Left kidney (tissue), 2 donors: Measurements from ENCODE around the gene PPP1R9B. TPM values are rescaled to one million over a fixed set of nuclear protein-coding genes. Genes with fewer than 3 reads are reported as not detected.

Source experiments
- DNase-seq: peaks from one replicate; pipeline ENCODE4 v3.0.0-alpha.2; 2013
- polyA plus RNA-seq: library from polyadenylated mRNA; unstranded; fragments of 120-200 nt; gene quantifications from one replicate; pipeline ENCODE4 v1.2.1, GENCODE V29; 2013; ENCODE audit not compliant: insufficient read length

The PPP1R9B gene
- polyA plus RNA-seq, 1 donor, result 45.1 TPM

DNA sequence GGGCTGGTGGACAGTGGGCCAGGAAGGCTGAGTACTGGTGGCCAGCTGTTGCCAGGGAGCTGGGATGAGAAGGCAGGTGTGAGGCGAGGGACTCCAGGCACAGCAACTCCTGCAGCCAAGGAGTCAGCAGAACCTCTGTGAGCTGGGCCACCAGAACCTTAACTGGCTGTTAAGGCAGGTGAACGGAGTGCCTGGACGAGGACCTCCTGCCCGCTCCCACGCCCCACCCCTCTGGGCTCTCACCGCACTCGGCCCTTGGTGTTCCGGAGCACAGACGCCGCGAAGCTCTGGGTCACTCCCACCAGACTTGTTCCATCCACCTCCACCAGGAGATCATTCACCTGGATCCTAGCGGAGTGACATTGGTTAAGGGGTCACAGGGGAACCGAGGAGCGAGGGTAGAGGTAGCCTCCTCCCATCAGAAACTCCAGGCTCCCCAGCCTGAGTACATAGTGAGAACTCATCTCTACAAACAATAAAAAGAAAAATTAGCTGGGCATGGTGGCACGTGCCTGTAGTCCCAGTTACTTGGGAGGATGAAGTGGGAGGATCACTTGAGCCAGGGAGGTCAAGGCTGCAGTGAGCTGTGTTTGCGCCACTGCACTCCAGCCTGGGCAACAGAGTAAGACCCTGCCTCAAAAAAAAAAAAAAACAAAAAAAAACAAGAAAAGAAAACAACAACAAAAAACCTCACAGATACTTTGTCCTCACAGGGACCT, 9.3 kb downstream of the PPP1R9B start:
- DNase-seq, result no peak

DNA sequence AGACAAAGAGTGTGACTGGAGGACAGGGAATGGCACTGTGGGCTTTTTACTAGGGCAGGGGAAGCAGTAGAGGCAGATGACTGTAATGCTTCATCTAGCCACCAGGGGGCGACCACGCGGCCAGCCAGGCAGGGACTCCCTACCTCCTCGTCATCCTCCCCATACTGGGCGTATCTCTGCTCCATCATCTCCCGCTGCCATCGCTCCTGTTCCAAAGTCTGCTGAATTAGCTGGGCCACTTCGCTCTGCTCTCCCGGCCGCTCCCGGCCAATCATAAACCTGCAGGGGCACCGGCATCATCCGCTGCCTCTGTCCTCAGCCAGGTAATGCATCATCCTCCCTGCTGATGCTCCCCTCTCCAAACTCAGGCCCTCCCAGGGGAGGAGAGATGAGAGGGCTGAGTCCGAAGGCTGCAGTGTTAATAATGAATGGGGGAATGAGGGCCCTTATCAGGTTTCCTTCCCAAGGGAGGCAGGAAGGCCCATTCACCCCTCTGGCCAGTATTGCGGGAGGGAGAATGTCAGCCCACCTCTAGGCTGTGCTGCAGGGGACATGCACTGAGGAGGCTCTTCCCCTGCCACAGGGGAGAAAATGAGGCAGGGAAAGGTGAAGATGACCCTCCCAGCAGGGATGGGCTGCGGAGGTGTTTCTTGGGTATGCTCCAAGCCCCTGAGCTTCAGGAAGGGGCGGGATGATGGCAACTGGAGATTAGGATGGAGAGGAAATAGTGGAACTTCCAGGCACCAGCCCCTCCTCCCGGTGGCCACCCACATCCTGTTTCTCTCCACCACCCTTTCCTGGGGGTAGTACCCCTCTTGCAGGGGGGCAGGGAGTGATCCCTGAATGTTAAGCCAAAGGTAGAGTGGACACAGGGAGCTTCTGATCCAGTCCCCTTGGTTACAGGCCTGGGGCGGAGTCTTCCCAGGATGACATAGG, 10.3 kb downstream of the PPP1R9B start:
- DNase-seq, result no peak

DNA sequence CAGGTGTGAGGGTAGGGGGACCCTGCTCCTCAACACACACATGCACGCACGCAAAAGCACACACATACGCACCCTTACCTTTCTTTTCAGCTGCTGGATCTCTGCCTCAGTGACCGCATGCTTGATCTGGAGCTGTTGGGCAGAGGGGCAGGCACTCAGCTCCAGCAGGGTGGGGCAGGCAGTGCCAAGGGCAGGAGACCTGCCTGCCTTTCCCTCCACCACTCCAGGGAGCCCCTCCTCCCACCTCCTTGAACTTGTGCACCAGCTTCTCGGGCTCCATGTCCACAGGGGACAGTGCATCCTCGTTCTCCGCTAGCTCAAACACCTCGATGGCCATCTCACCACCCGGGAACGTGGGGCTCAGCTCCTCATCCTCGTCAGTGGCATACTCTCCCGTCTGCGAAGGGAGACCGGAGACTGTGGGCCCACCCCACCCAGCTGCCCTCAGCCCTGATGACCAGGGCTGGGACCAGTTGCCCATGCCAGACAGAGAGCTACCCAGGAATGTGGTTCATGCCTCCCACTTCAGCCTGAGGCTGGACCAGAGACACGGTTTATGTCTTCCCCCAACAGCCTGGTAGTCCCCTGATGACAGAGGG, 11.2 kb downstream of the PPP1R9B start:
- no peak for DNase-seq

DNA sequence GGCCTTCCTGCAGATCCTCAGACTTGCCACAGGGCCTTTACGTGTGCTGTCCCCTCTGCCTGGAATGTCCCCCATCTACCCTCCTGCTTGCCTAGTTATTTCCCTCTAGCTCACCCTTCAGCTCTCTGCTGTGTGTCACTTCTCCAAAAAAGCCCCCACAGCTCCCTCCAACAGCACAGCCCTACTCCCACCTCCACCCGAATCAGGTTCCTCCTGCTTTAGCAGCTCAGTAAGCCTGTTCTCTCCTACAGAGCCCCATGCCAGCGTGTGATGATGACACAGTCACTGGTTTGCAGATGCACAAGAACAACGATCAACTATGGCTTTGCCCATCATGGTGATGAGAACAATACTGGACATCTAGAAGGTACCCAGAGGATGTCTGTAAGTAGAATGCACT, 13.4 kb downstream of the PPP1R9B start:
- no peak for DNase-seq

DNA sequence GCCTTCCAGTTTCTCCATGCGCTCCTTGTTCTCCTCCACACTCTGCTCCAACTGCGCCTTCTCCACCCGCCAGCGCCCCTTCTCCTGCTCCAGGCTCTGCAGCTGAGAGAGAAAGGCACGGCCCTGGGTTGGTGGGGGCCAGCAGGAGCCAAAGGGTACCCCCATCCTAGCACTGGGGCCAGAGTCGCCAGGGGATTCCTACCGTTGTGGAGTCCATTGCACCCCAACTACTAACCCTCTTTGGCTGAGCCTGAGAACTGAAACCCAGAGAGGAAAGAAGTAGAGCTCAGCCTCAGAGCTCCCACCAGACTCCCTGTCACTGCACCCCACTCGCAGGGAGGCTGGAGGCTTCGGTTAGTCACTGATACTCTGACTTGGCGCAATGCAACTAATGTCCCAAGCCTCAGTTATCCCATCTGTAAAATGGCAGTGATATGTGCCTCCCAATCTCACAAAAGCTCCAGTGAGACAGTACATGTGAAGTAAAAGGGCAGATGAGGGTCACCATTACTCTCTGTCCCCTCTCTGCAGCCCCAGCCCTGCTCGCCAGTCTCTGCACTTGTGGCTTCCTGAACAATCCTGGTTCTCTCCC, 14.3 kb downstream of the PPP1R9B start:
- DNase-seq, result no peak

DNA sequence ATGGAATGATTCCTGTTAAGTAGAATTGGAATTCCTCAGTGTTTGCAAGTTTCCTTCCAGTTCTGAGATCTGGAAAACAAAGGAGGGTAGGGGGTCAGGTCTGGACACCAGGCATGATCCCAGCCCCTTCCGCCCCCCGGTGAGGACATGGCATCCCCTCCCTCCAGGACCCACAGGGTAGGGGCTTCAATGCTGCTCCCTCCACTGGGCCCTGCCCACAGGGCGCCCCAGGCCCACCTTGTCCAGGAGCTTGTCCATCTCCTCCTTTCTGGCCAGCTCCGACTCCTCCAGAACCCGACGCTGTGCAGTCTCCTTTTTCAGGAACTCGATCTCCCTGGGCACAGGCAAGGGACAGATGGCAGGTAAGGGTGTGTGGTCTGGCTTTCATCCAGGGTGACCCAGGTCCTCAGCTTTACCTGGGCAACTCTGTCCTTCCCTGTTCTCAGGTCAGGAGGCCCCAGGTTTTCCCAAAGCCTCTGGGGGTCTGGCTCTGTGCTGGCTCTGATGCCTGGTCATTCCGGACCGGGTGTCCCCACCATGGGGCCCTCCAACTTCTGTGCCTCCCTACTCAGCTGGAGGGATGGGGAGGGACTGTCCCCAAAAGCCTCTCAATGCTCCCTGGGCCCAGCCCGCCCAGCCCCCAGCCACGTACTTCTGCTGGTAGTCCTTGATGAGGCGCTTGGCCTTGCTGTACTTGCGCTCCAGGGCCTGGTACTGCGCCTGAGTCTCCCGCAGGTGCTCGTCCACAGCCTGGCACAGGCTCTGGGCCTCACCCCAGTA, 15.0 kb downstream of the PPP1R9B start:
- no peak for DNase-seq

DNA sequence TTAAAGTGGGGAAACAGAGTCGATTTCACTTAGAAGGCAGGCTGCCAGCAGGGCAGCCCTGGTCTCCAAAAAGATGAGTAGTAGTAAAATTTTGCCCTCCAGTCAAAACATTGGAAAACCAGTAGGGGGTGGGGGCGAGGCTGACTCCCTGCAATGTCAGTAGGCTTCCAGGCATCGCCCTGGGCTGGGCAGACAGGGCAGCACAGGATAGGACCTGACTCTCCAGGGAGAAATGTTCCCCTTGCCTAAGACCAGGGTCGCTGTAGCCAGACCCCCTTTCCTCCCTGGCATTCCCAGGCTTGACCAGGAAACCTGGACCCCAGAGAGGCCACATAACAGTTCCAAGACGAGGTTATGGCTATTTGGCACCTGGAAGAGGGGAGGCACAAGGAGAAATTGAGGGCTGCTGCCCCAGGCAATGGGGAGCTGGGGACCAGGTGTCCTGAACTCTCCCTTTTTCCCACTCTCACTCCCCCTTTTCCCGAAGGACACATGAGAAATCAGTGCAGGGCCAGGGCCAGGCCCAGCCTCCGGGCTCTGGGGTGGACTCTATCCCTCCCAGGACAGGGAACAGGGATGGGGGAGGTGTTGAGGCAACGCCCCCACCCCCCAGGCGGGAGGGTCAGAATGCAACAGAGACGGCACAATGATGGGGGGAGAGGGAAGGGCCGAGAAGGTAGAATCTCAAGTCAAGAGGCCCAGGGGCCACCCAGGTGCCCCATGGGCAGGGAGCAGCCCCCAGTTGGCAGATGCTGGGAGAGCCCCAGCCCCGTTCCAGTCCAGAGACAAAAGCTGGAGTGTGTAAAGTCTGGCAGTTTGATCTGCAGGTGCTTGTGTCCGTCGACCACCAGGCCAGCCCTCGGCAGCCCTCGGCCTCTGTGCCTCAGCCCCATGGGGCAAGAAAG, 16.0 kb downstream of the PPP1R9B start:
- no peak for DNase-seq

DNA sequence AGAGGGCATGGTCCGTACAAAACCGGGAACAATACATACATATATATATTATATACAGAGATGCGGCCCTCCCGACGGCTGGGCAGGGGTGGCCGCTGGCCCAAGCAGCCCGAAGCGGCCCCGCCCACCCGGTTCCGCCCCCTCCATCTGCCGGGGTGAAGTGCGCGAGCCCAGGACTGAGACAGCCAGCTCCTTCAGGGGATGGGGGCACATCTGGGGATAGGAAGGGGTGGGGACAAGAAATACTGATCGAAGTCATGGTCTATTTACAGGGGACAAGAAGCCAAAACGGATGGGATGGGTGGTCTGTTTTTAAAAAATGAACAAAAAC, 16.7 kb downstream of the PPP1R9B start:
- no peak for DNase-seq

DNA sequence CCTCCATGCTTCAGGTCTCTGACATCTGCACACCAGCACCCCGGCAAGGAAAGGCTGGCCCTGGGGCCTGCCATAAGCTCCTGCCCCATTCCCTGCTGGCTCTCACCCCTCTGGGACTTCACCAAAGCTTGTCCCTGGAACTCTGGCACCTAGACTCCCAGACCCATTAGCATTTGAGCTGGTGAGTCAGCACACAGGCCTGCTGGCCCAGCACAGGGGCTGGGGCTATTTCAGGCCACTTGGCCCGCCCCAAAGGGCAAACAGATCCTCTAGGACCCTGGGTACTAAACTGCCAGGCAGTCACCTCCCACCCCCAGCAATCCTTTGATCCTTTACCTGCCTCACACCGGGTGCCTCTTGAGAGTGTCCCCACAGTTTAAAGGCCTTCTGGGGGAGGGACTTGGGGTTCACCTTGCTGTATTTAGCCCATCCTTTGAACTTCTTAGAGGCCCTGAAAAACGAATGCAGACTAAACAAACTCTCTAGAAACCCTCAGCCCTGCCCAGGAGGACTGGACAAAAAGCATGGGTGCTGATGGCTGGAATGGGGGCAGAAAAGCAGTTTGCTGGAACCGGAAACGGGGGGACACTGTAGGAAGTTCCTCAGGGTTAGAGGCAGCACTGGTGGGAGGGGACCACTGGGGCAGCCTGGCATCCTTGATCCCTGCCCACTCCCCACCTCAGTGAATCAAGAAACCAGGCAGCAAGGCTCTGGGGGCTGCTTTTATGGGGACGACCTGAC, 17.3 kb downstream of the PPP1R9B start:
- DNase-seq, result no peak

DNA sequence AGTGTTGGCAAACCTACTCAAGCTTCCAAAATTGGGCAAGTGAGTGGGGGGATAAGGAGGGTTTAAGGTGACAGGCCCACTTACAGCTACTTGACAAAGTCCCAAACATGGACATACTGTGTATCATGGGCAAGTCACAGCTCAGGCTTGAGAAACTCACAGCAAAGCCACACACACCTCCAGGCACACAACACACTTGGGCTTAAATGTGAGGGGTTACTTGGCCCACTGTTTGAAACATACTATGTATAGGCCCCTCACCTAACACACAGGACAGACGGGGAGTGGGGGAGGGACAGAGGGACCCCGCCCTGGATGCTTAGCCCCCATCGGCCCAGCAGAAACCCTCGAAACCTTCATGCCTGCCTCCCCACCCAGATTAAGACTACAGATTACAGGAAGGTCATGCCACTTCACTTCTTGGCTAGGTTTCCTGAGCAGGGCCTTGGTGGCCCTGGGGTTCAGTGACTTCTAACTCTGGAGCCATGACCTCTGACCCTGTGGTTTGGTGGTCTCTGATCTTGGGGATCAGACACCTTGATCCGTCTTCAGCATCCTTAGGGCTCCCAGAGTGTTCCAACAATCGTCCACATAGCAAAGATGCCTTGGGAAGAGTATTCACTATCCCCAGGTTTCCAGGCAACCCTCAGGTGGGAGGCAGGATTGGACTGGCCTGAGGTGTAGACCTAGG, 18.2 kb downstream of the PPP1R9B start:
- no peak for DNase-seq

DNA sequence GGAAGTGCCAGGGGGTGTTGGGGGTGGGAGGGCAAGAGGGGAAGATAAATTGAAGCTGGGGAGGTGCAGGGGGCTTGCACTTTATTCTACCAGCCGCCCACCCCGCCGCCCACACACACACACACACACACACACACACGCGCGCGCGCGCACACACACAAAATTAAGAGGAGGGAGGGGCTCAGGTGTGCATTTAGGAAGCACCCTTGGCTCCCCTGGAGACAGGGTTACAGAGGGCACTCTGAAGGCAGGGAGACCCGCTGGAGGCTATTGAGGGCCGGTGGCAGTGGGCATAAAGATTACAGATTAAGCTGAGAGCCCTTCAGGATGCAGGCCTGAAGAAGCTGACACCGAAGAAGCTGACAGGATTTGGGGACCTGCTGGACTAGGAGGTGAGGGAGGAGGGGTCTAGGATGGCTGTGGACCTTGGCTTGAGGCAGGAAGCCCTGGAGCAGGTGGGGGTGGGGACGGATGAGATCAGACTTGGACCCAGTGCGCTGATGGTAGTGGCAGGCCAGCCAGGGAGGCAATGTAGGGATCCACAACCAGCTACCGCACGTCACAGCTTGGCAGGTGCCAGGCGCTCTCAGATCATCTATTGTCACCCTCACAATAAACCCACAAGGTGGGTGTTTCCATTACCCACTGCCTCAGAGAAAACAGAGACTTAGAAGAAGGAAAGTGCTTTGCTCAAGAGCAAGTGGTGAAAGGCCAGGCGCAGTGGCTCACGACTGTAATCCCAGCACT, 19.7 kb downstream of the PPP1R9B start:
- DNase-seq, result no peak

DNA sequence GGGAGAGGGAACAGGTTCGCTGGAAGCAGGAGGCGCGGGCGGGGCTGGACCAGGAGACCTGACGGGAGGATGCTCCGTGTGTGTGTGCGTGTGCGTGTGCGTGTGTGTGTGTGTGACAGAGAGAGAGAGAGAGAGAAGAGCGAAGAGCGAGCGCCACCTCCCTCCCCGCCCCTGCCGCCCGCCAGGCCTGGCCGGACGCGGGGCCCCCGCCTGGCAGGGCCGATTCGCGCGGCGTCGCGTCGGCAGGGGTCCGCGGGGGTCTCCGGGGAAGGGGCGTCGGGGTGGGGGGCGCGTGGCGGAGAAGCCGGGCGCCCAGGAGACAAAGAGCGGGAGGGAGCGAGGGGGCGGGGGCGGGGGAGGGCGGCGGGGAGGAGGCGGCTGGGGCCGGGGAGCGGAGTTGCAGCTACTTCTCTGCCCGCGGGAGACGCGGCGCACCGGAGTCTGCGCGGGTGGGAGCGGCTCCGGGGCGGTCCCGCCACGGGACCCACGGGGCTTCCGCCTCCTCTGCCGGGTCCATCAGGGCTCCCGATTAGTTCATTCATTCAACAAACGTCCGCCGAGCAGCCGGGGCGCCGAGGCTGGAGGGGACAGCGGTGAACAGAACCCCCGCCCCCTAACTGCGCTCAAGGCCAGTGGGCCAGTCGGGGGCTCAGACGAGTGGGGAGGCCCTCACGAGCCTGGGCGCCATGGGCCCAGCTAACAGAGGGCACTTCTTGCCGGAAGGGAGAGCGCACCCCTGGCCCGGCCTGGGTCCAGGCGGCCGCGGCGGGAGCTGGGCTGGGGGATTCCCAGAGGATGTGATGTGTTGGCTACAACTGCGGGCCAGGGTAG, 20.5 kb downstream of the PPP1R9B start, which contains the start of gene SAMD14:
SAMD14 (minus strand) TSS at position 433 of the 831 bp plus-strand sequence. CDS start 5,201 bp downstream, outside the sequence.
- DNase-seq, result no peak

DNA sequence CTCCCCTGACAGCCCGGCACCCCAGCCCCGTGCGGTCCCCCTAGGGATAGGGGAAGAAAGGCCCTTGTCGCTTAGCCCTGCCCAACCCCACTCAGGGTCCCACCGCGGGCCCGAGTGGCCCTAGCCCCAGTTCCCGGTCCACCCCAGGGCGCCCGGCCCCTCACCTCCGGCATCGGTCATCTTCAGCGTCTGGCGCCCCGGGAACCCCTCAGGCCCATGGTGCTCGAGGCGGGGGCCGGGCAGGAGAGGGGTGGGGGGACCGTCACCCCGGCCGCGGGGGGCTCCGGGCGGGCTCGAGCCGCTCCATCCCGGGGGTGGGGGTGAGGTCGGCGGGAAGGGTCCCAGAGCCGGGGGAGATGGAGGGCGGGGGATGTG, 21.1 kb downstream of the PPP1R9B start:
- DNase-seq, result no peak

DNA sequence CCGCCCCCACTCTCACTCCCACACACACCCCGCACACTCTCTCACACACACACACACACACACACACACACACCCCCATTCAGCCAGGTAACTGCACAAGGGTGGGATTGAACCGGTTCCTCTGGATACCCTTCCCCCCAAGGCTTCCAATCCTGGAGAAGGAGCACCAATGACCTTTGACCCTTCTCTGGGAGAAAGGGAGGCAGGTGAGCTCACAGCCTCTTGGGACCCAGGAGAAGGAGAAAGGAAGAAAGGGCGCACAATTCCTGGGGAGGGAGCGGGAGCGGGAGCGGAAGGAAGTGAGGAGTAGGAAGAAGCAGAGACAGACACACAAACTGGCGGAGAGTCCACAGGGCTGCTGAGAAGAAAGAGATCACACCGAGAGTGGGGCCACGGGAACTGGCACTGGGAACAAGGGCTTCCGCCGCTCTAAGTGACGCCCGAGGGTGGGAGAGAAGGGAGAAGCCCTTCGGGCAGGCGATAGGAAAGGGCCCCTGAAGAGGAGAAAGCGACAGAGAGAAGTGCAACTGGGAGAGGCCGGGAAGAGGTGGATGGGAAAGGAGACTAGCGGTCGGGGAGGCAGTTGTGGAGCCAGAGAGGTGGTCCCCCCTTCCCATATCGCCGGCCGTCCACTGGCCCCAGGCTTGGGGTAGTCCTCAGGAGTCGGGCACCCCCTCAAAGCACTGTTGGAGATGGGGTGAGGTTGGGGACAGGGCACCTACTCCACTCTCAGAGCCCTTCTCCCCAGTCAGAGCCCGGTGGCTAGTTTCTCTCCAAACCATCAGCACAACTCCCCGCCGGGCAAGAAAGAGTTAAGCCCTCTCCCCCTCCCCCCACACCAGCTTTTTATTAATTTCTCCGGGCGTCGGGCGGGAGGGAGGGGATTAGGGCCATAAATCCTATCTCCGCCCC, 21.8 kb downstream of the PPP1R9B start:
- DNase-seq, result no peak

DNA sequence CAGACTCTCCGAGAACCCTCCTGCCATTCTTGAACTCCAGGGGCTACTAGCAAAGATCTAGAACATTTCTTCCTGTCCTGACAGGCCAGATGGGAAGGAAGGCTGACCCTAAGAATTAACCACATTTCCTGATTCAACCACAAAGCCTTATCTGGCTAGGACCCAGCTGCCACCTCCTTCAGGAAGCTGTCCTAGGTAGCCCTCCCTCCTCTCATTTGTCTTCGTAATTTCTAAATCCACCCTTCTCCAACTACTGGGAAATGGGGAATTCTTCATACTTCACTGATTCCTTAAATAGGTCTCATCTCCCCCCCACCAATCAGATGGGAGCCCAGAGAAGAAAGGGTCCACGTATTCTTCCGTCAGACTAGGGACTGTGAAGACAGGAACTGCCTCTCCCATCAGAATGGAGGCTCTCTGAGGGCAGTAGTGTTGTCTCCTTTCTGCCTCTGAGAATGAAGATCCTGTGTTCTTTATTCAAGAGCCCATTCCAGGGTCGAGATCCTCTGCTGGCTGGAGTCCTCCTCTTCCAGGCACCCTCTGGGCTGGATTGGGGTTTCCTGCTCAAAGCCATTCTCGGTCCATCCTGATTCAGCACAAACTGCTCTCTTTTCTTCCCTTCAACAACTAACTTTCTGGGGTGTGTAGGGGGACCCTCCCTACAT, 22.6 kb downstream of the PPP1R9B start:
- no peak for DNase-seq

DNA sequence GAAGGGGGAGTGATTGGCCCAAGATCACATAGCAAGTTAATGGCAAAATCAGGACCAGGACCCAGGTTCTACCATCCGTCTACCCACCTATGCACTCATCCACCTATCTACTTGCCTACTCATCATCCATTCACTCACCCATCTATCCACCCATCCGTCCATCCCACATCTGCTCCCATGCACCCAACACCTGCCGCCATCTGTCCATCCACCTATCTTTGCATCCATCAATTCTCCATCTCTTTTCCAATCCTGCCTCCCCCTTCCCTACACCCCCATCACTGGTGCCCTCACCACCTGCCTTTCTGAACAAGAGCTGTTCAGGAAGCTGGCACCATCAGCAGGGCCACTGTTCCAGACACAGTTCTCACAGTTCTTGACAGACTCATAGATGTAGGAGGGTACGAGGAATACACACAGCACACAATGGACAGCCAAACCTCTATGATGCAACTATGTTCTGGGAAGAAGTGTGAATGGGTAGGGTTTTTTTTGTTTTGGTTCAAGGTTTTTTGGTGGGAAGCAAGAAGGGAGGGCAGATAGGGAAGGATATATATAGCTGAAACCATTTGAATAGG, 25.0 kb downstream of the PPP1R9B start:
- no peak for DNase-seq
